DND-41 (cell line): Measurements from ENCODE around the gene ALCAM.

Source experiments
- ATAC-seq: fragments of 200-7000 bp; cut with Tn5 transposase; 3 replicates; pipeline ENCODE4 v1.9.1; 2021; ENCODE audit warnings: low read depth; ENCODE audit not compliant: insufficient read depth
- DNase-seq: peaks from one replicate; pipeline ENCODE4 v3.0.0-alpha.2; 2020
- H2AFZ ChIP-seq: 2 replicates; pipeline ENCODE4 v1.6.0; 2012; ENCODE audit warnings: low read depth, low read length
- H3K27ac ChIP-seq: 2 replicates; pipeline ENCODE4 v1.5.1; 2012; ENCODE audit warnings: low read length, inconsistent platforms
- H3K27me3 ChIP-seq: fragments of 200-600 bp; sonication (generic); 2 replicates; pipeline ENCODE4 v1.6.0; 2012; ENCODE audit warnings: low read length, mild to moderate bottlenecking, inconsistent platforms; ENCODE audit not compliant: insufficient read depth, poor library complexity
- H3K36me3 ChIP-seq: 2 replicates; pipeline ENCODE4 v1.5.1; 2012; ENCODE audit warnings: low read length, inconsistent platforms; ENCODE audit not compliant: insufficient read depth
- H3K4me1 ChIP-seq: 2 replicates; pipeline ENCODE4 v1.5.1; 2012; ENCODE audit warnings: mild to moderate bottlenecking, low read length; ENCODE audit not compliant: insufficient read depth
- H3K4me2 ChIP-seq: 2 replicates; pipeline ENCODE4 v1.6.0; 2012; ENCODE audit warnings: mild to moderate bottlenecking, moderate library complexity, low read length, inconsistent platforms; ENCODE audit not compliant: insufficient read depth
- H3K4me3 ChIP-seq, 2 experiments: fragments of 200-600 bp in 1 of 2; shearing (Covaris generic) in 1 of 2; 2 replicates each; pipeline ENCODE4 v1.5.1; 2012 to 2016; ENCODE audit warnings: inconsistent platforms in 2 of 2, low read length in 2 of 2, mild to moderate bottlenecking in 2 of 2, low read depth in 1 of 2, moderate library complexity in 1 of 2
- H3K79me2 ChIP-seq: 2 replicates; pipeline ENCODE4 v1.6.0; 2012; ENCODE audit warnings: low read length, inconsistent platforms; ENCODE audit not compliant: insufficient read depth
- H3K9ac ChIP-seq: 2 replicates; pipeline ENCODE4 v1.6.0; 2012; ENCODE audit warnings: low read depth, mild to moderate bottlenecking, inconsistent platforms, low read length, moderate library complexity
- H3K9me3 ChIP-seq: 2 replicates; pipeline ENCODE4 v1.5.1; 2012; ENCODE audit warnings: low read length, moderate library complexity, mild to moderate bottlenecking, inconsistent platforms; ENCODE audit not compliant: insufficient read depth, severe bottlenecking
- H4K20me1 ChIP-seq: 2 replicates; pipeline ENCODE4 v1.6.0; 2012; ENCODE audit warnings: low read length; ENCODE audit not compliant: insufficient read depth
- EZH2 ChIP-seq: IDR thresholded peaks from 3 replicates; pipeline ENCODE4 v1.6.1; 2012; ENCODE audit warnings: borderline replicate concordance, low read depth, mild to moderate bottlenecking, moderate library complexity, low read length, inconsistent platforms; ENCODE audit not compliant: severe bottlenecking
- TF ChIP-seq, protein P1 (sequence below): IDR thresholded peaks from 2 replicates; pipeline ENCODE4 v1.5.1; 2012; ENCODE audit warnings: borderline replicate concordance, low read length, moderate library complexity, mild to moderate bottlenecking; ENCODE audit not compliant: poor library complexity, severe bottlenecking; ENCODE audit errors: extremely low read depth

ALCAM gene

GRCh38 chr3:105466495-105467404 is 100.0 kb downstream of the ALCAM start:
- no peaks in the 10 kb centered on the region for H3K79me2 ChIP-seq
- no peak overlapping the region for H3K27ac ChIP-seq
- H3K27me3 ChIP-seq: no peaks in the 10 kb centered on the region
- no peaks in the 10 kb centered on the region for H3K36me3 ChIP-seq
- no peak for DNase-seq
- H2AFZ ChIP-seq: no peak overlapping the region
- no peaks in the 10 kb centered on the region for H4K20me1 ChIP-seq
- no peak for ATAC-seq
- no peak overlapping the region for H3K4me3 ChIP-seq
- H3K4me1 ChIP-seq: no peaks in the 10 kb centered on the region
- no peak overlapping the region for H3K4me2 ChIP-seq
- H3K9ac ChIP-seq: no peak overlapping the region
- H3K9me3 ChIP-seq: no peaks in the 10 kb centered on the region
- TF ChIP-seq, protein P1, sequence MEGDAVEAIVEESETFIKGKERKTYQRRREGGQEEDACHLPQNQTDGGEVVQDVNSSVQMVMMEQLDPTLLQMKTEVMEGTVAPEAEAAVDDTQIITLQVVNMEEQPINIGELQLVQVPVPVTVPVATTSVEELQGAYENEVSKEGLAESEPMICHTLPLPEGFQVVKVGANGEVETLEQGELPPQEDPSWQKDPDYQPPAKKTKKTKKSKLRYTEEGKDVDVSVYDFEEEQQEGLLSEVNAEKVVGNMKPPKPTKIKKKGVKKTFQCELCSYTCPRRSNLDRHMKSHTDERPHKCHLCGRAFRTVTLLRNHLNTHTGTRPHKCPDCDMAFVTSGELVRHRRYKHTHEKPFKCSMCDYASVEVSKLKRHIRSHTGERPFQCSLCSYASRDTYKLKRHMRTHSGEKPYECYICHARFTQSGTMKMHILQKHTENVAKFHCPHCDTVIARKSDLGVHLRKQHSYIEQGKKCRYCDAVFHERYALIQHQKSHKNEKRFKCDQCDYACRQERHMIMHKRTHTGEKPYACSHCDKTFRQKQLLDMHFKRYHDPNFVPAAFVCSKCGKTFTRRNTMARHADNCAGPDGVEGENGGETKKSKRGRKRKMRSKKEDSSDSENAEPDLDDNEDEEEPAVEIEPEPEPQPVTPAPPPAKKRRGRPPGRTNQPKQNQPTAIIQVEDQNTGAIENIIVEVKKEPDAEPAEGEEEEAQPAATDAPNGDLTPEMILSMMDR: no peak
- TF ChIP-seq EZH2: no peak

- Histone ChIP-seq H3K4me1 (no peaks in the 10 kb centered on the region), H2AFZ (no peak overlapping the region), H3K27ac (no peak overlapping the region), H3K27me3 (no peaks in the 10 kb centered on the region), H3K4me3 (no peak overlapping the region), H3K9ac (no peak overlapping the region), H3K9me3 (no peaks in the 10 kb centered on the region), H3K4me2 (no peak overlapping the region), H3K36me3 (no peaks in the 10 kb centered on the region), H3K79me2 (no peaks in the 10 kb centered on the region), H4K20me1 (no peaks in the 10 kb centered on the region)
- no peak for ATAC-seq
- TF ChIP-seq, protein P1: no peak
- TF ChIP-seq EZH2: no peak
- DNase-seq: no peak
Observed at GRCh38 chr3:105470851-105471250, 104.1 kb downstream of the ALCAM start.

- Histone ChIP-seq H3K27me3 (no peaks in the 10 kb centered on the region), H2AFZ (no peak overlapping the region), H3K36me3 (no peaks in the 10 kb centered on the region), H3K4me3 (no peak overlapping the region), H3K27ac (no peak overlapping the region), H4K20me1 (no peaks in the 10 kb centered on the region), H3K9me3 (peaks cover 4% of the 10 kb centered on the region), H3K9ac (no peak overlapping the region), H3K4me1 (no peaks in the 10 kb centered on the region), H3K79me2 (no peaks in the 10 kb centered on the region), H3K4me2 (no peak overlapping the region)
- no peak for TF ChIP-seq EZH2
- TF ChIP-seq, protein P1: no peak
- ATAC-seq (no peak), DNase-seq (no peak)
Observed at GRCh38 chr3:105473521-105474223, 107.0 kb downstream of the ALCAM start.
